IMR-90 (cell line): ENCODE measurements around the gene CCDC33. TPM values are rescaled to one million over a fixed set of nuclear protein-coding genes. Genes with fewer than 3 reads are reported as not detected.

Source experiments
- ATAC-seq: fragments of 200-7000 bp; cut with Tn5 transposase; 2 replicates; pipeline ENCODE4 v1.9.1; 2020; ENCODE audit warnings: low read depth, mild to moderate bottlenecking, moderate library complexity
- BruUV-seq: library from RNA; stranded (reverse); fragments of 400-500 nt; replicated peaks from 2 replicates; lab custom pipeline; 2021; lab: Mats Ljungman, UMichigan
- CTCF ChIA-PET: fragments of 300-600 bp; formaldehyde crosslinking; extraction: SDS; loops from one replicate; lab custom pipeline; 2021; ENCODE audit warnings: antibody characterized with exemption; lab: Yijun Ruan, JAX
- POLR2A ChIA-PET: fragments of 300-600 bp; sonication (Branson Sonifier 250); formaldehyde crosslinking; loops from one replicate; lab custom pipeline; 2022; ENCODE audit warnings: antibody characterized with exemption; ENCODE audit not compliant: unreplicated experiment; lab: Charles Lee
- DNase-seq: peaks from one replicate; pipeline ENCODE4 v3.0.0; 2013
- H2AFZ ChIP-seq: replicated peaks from 2 replicates; pipeline ENCODE3; 2013; ENCODE audit warnings: low read length, mild to moderate bottlenecking; ENCODE audit not compliant: poor library complexity
- H2AK5ac ChIP-seq: 2 replicates; pipeline ENCODE4 v1.6.1; 2013; ENCODE audit warnings: low read depth, low read length, inconsistent platforms
- H2AK9ac ChIP-seq: replicated peaks from 2 replicates; pipeline ENCODE3; 2013; ENCODE audit warnings: mild to moderate bottlenecking, low read depth, low read length, moderate library complexity; ENCODE audit not compliant: poor library complexity
- H2BK120ac ChIP-seq: 2 replicates; pipeline ENCODE4 v1.6.1; 2013; ENCODE audit warnings: low read depth, low read length, inconsistent platforms
- H2BK15ac ChIP-seq: 3 replicates; pipeline ENCODE4 v1.6.1; 2013; ENCODE audit warnings: low read depth, low read length, inconsistent platforms
- H2BK20ac ChIP-seq: 2 replicates; pipeline ENCODE4 v1.6.1; 2013; ENCODE audit warnings: low read depth, mild to moderate bottlenecking, inconsistent platforms, low read length, moderate library complexity
- H2BK5ac ChIP-seq: 2 replicates; pipeline ENCODE4 v1.6.1; 2013; ENCODE audit warnings: mild to moderate bottlenecking, low read depth, low read length, inconsistent platforms; ENCODE audit not compliant: poor library complexity, severe bottlenecking
- H3K14ac ChIP-seq: replicated peaks from 2 replicates; pipeline ENCODE4 v1.6.1; 2013; ENCODE audit warnings: low read depth, low read length, inconsistent platforms
- H3K18ac ChIP-seq: 2 replicates; pipeline ENCODE4 v1.6.1; 2013; ENCODE audit warnings: low read depth, low read length, control low read depth
- H3K23ac ChIP-seq: 2 replicates; pipeline ENCODE4 v1.6.1; 2013; ENCODE audit warnings: low read depth, low read length, inconsistent platforms
- H3K27ac ChIP-seq: 2 replicates; pipeline ENCODE4 v1.5.1; 2013; ENCODE audit warnings: mild to moderate bottlenecking, control low read depth, low read length; ENCODE audit not compliant: insufficient read depth
- H3K27me3 ChIP-seq: 2 replicates; pipeline ENCODE4 v1.6.1; 2013; ENCODE audit warnings: low read length; ENCODE audit not compliant: control insufficient read depth, insufficient read depth
- H3K36me3 ChIP-seq: 2 replicates; pipeline ENCODE4 v1.6.1; 2013; ENCODE audit warnings: low read length, mixed read lengths; ENCODE audit not compliant: control insufficient read depth, insufficient read depth
- H3K4ac ChIP-seq: 2 replicates; pipeline ENCODE4 v1.6.1; 2013; ENCODE audit warnings: low read depth, low read length, inconsistent platforms
- H3K4me1 ChIP-seq: 2 replicates; pipeline ENCODE4 v1.6.1; 2013; ENCODE audit warnings: low read length, mixed read lengths; ENCODE audit not compliant: control insufficient read depth, insufficient read depth
- H3K4me2 ChIP-seq: 2 replicates; pipeline ENCODE4 v1.6.1; 2013; ENCODE audit warnings: low read depth, mild to moderate bottlenecking, control low read depth, low read length, moderate library complexity
- H3K4me3 ChIP-seq: 2 replicates; pipeline ENCODE4 v1.5.1; 2013; ENCODE audit warnings: low read depth, mild to moderate bottlenecking, control low read depth, low read length, moderate library complexity; ENCODE audit not compliant: insufficient read depth
- H3K56ac ChIP-seq: 2 replicates; pipeline ENCODE4 v1.6.1; 2013; ENCODE audit warnings: low read length, inconsistent platforms; ENCODE audit not compliant: insufficient read depth; ENCODE audit errors: extremely low read depth
- H3K79me1 ChIP-seq, 2 experiments: 2 replicates each; pipeline ENCODE4 v1.6.1; 2013; ENCODE audit warnings: low read length in 2 of 2, inconsistent platforms in 1 of 2, low read depth in 1 of 2
- H3K9ac ChIP-seq: 2 replicates; pipeline ENCODE4 v1.6.1; 2013; ENCODE audit warnings: low read depth, low read length, control low read depth
- H3K9me1 ChIP-seq: 2 replicates; pipeline ENCODE4 v1.6.1; 2013; ENCODE audit warnings: low read length, inconsistent platforms; ENCODE audit not compliant: insufficient read depth
- H3K9me3 ChIP-seq: 2 replicates; pipeline ENCODE4 v1.6.1; 2013; ENCODE audit warnings: low read length; ENCODE audit not compliant: control insufficient read depth, insufficient read depth
- H4K20me1 ChIP-seq: 2 replicates; pipeline ENCODE4 v1.6.1; 2013; ENCODE audit warnings: low read length, inconsistent platforms; ENCODE audit not compliant: insufficient read depth
- H4K5ac ChIP-seq: 2 replicates; pipeline ENCODE4 v1.6.1; 2013; ENCODE audit warnings: mild to moderate bottlenecking, low read depth, low read length, control low read depth
- H4K8ac ChIP-seq, 2 experiments: 2 replicates each; pipeline ENCODE4 v1.6.1; 2013; ENCODE audit warnings: low read depth in 2 of 2, low read length in 2 of 2, control low read depth in 1 of 2, inconsistent platforms in 1 of 2
- H4K91ac ChIP-seq: 2 replicates; pipeline ENCODE4 v1.6.1; 2013; ENCODE audit warnings: low read depth, low read length, inconsistent platforms; ENCODE audit not compliant: insufficient read depth
- CHD1 ChIP-seq: IDR thresholded peaks from 2 replicates; pipeline ENCODE4 v1.6.1; 2012; ENCODE audit warnings: low read depth, low read length, improper control_type of control experiment
- MAFK ChIP-seq: IDR thresholded peaks from 2 replicates; pipeline ENCODE4 v1.6.1; 2012; ENCODE audit warnings: low read depth, low read length, improper control_type of control experiment
- MAZ ChIP-seq: IDR thresholded peaks from 2 replicates; pipeline ENCODE4 v1.6.1; 2012; ENCODE audit warnings: low read depth, mild to moderate bottlenecking, low read length, improper control_type of control experiment, moderate library complexity, borderline replicate concordance
- WGBS, 2 experiments: methylation state at CpG; one replicate each; pipeline versions ENCODE4 v1.1.5 to v1.1.7; 2013; ENCODE audit warnings: missing lambda C conversion rate in 2 of 2; ENCODE audit not compliant: insufficient read length in 1 of 2; ENCODE audit errors: extremely low coverage in 2 of 2; 5-methylcytosine and 5-hydroxymethylcytosine counted together
- dilution Hi-C: fragments of 300-500 bp; cut with HindIII; formaldehyde crosslinking; loops from one replicate; pipeline ENCODE4 v1.14.3; 2018; ENCODE audit warnings: low sequenced_read_pairs; ENCODE audit not compliant: unreplicated experiment
- in situ Hi-C: fragments of 300-500 bp; cut with MboI; formaldehyde crosslinking; loops from 3 replicates; pipeline ENCODE4 v1.14.3; 2019; ENCODE audit warnings: low sequenced_read_pairs, inconsistent platforms, mixed read lengths
- intact Hi-C: fragments of 100-400 bp; cut with micrococcal nuclease; formaldehyde crosslinking; loops from 2 replicates; pipeline ENCODE4 v1.10.0; 2022
- polyA plus RNA-seq, 3 experiments: library from polyadenylated mRNA; depleted of rRNA; stranded (reverse); fragments of >200 nt; gene quantifications; 2 replicates each; pipeline ENCODE4 v1.2.3, GENCODE V29; 2012; ENCODE audit warnings: low replicate concordance in 1 of 3
- total RNA-seq: library from RNA; depleted of rRNA; stranded (reverse); fragments of >200 nt; gene quantifications from 2 replicates; pipeline ENCODE4 v1.2.3, GENCODE V29; 2012
- TF ChIP-seq, protein P1 (sequence below): fragments of 150-350 bp; IDR thresholded peaks from 2 replicates; pipeline ENCODE4 v1.6.1; 2017; ENCODE audit warnings: mild to moderate bottlenecking, antibody characterized with exemption, low read length, low read depth
- TF ChIP-seq, protein P2 (sequence below): conservative IDR thresholded peaks from 2 replicates; pipeline ENCODE4 v1.5.1; 2012; ENCODE audit warnings: mild to moderate bottlenecking, low read depth, low read length, improper control_type of control experiment

Gene CCDC33
- total and polyA plus RNA-seq, 2 of the 4 experiments (the other 2 are of a cell fraction): not detected

DNA sequence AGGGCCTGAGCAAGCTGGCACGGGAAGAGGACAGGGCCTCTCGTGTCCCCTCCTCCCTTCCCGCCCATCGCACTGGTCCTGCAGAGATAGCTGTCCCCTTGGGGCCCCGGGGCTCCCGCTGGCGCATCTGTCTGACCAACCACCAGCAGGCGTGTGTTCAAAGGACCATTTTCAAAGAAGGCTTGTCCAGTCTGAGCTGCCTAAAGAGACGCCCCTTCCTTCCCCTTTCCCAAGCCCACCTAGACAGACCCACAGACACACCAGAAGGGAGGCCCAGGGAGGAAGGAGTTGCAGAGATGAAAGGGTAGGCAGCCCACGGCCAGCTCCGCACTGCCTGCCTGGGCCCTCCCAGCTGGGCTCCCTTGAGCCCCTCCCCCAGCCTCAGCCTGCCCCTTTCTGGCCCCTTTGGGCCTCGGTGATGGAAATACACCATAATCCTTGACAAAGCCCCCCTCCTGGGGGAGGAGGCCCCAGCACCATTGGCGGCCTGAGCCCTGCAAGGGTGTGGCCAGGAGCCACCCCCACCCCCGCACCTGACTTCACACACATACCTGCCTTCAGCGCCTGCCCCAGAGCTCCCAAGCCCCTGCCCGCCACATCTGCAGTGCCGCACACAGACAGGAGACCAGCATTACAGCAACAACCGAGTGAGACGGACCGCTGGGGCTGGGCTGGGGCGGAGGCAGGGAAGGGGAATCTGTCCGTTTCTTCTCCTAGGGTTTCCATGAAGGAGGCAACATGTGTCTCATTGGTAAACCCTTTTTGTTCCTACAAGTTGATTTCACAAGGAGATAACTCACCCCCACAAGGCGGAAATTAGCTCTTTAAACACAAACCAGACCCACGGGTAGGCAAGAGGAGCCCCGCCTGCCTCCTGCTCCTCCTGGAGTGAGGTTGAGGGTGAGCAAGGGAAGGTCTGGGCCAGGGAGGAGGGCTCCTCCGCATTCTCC, 33.4 kb upstream of the CCDC33 start, which contains the start of gene STRA6 (continued):
- TF ChIP-seq, protein P1, sequence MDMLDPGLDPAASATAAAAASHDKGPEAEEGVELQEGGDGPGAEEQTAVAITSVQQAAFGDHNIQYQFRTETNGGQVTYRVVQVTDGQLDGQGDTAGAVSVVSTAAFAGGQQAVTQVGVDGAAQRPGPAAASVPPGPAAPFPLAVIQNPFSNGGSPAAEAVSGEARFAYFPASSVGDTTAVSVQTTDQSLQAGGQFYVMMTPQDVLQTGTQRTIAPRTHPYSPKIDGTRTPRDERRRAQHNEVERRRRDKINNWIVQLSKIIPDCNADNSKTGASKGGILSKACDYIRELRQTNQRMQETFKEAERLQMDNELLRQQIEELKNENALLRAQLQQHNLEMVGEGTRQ: no peak
- TF ChIP-seq CHD1: no peak

DNA sequence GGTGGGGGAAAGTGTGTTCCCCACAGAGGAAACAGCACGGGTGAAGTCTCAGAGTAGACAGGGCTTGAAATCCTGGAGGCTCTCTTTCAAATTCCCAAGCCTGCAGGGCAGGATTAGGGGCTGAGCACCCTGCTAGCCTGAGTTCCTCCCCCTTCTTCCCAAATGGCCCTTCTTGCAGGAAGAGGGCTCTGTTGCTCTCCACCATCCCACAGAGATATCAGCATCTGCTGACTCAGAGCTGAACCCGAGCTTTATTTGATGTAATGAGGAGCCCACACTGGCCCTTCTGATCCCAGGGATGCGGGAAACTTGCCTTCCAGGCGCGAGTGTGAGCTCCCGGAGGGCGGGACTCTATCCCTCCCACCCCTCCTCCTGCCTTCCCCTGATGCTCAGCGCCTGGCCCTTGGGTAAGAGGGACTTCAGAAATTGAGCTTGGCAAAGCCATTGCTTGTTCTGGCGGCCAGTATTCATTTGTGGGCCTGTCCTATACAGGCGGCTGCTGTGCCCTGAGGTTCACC, 32.2 kb upstream of the CCDC33 start:
- no peak overlapping the region for H3K23ac ChIP-seq
- H2BK20ac ChIP-seq: no peak overlapping the region
- POLR2A ChIA-PET: no interaction called here
- no peaks in the 10 kb centered on the region for H4K20me1 ChIP-seq
- no peak overlapping the region for H3K18ac ChIP-seq
- no peak overlapping the region for H2BK15ac ChIP-seq
- CTCF ChIA-PET: interaction anchor here (0.6 kb wide), 1 partner anchor 93 kb away, joined by 3 read pairs; no protein-coding TSS in a partner anchor
- H2AK5ac ChIP-seq: no peak overlapping the region
- peaks cover 20% of the 10 kb centered on the region for H3K4me1 ChIP-seq
- H4K5ac ChIP-seq: no peak overlapping the region
- H3K9me3 ChIP-seq: no peaks in the 10 kb centered on the region
- H2BK5ac ChIP-seq: no peak overlapping the region
- intact Hi-C loops: no loop called here
- ATAC-seq (peak; percentile 78), DNase-seq (peak; percentile 80)
- H3K36me3 ChIP-seq: no peaks in the 10 kb centered on the region
- TF ChIP-seq MAZ (peak; percentile 33; the same call in 1 of the 2 replicates), CHD1 (no peak), MAFK (peak; percentile 50; the same call in 1 of the 2 replicates)
- TF ChIP-seq, protein P2, sequence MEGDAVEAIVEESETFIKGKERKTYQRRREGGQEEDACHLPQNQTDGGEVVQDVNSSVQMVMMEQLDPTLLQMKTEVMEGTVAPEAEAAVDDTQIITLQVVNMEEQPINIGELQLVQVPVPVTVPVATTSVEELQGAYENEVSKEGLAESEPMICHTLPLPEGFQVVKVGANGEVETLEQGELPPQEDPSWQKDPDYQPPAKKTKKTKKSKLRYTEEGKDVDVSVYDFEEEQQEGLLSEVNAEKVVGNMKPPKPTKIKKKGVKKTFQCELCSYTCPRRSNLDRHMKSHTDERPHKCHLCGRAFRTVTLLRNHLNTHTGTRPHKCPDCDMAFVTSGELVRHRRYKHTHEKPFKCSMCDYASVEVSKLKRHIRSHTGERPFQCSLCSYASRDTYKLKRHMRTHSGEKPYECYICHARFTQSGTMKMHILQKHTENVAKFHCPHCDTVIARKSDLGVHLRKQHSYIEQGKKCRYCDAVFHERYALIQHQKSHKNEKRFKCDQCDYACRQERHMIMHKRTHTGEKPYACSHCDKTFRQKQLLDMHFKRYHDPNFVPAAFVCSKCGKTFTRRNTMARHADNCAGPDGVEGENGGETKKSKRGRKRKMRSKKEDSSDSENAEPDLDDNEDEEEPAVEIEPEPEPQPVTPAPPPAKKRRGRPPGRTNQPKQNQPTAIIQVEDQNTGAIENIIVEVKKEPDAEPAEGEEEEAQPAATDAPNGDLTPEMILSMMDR: 0 out of 2 replicates have a peak, but pooled peaks have one; percentile 2
- in situ Hi-C loops: no loop called here
- no peak overlapping the region for H2AK9ac ChIP-seq
- no peak overlapping the region for H4K91ac ChIP-seq
- no peaks in the 10 kb centered on the region for H3K79me1 ChIP-seq
- peaks cover 20% of the 10 kb centered on the region for H3K27me3 ChIP-seq
- dilution Hi-C loops: no loop called here
- H2BK120ac ChIP-seq: no peak overlapping the region
- H3K4me3 ChIP-seq: no peak overlapping the region
- no peak overlapping the region for H3K56ac ChIP-seq
- no peak overlapping the region for H3K9ac ChIP-seq
- H3K4me2 ChIP-seq: no peak overlapping the region
- no peaks in the 10 kb centered on the region for H3K9me1 ChIP-seq
- no peak overlapping the region for H3K4ac ChIP-seq
- BruUV-seq: no TSS peak
- peak overlapping the region; percentile 14 for H2AFZ ChIP-seq
- no peak overlapping the region for H3K27ac ChIP-seq
- no peak overlapping the region for H3K14ac ChIP-seq
- no peak overlapping the region for H4K8ac ChIP-seq
- WGBS, 2 experiments: 50% methylated on average over 2 of the region's 10 CpGs; no CpG with 5 or more reads in 1 of the 2 experiments
